Uterus (tissue), 4 donors: ENCODE data around the gene PTPN1. TPM values are rescaled to one million over a fixed set of nuclear protein-coding genes. Genes with fewer than 3 reads are reported as not detected.

Source experiments
- DNase-seq, 2 donors: peaks; one replicate each; pipeline ENCODE4 v3.0.0-alpha.2; 2019 to 2020
- H3K27ac ChIP-seq, 2 donors: fragments of 200-600 bp; sonication (generic); 1 replicate in 1 of 2; 2 replicates in 1 of 2; pipeline ENCODE4 v1.5.1; 2016 to 2018
- H3K27me3 ChIP-seq, 2 donors: fragments of 200-600 bp; sonication (generic); one replicate each; pipeline ENCODE4 v1.5.1; 2018 to 2019; ENCODE audit warnings: control low read depth in 1 of 2
- H3K36me3 ChIP-seq, 2 donors: fragments of 200-600 bp; sonication (generic); one replicate each; pipeline ENCODE4 v1.5.1; 2019; ENCODE audit warnings: control low read depth in 1 of 2
- H3K4me1 ChIP-seq, 2 donors: fragments of 200-600 bp; sonication (generic); one replicate each; pipeline ENCODE4 v1.5.1; 2018 to 2019; ENCODE audit warnings: control low read depth in 1 of 2
- H3K4me3 ChIP-seq, 2 donors: fragments of 200-600 bp; sonication (generic); 1 replicate in 1 of 2; 2 replicates in 1 of 2; pipeline ENCODE4 v1.5.1; 2018 to 2019; ENCODE audit warnings: mild to moderate bottlenecking in 1 of 2
- H3K9me3 ChIP-seq, 2 donors: fragments of 200-600 bp; sonication (generic); one replicate each; pipeline ENCODE4 v1.5.1; 2019; ENCODE audit warnings: control low read depth in 1 of 2
- CTCF ChIP-seq, 4 experiments: fragments of 200-600 bp in 2 of 4; fragments of 450-650 bp in 2 of 4; sonication (generic) in 2 of 4; IDR thresholded peaks; one replicate each; pipeline ENCODE4 v1.5.1; 2016 to 2019; ENCODE audit warnings: antibody characterized with exemption in 4 of 4, mild to moderate bottlenecking in 2 of 4, moderate library complexity in 1 of 4
- POLR2A ChIP-seq, 2 donors: fragments of 450-650 bp; IDR thresholded peaks; one replicate each; pipeline ENCODE4 v1.6.1; 2016; ENCODE audit warnings: antibody characterized with exemption in 2 of 2, mild to moderate bottlenecking in 1 of 2, moderate library complexity in 1 of 2
- intact Hi-C: fragments of 100-400 bp; cut with DNase I; formaldehyde crosslinking; loops from one replicate; pipeline ENCODE4 v1.15.1; 2023; ENCODE audit warnings: low total_unique reads
- total RNA-seq, 4 donors: library from RNA; depleted of rRNA in 3 of 4; stranded (reverse); fragments of >200 nt in 3 of 4; gene quantifications; one replicate each; pipeline versions ENCODE4 v1.1.0 to v1.2.4, GENCODE V29; 2014 to 2023
- donor health status: DM: yes; HTN: yes; CAD: no.

Gene PTPN1
- total RNA-seq, 4 donors from 2014 or later, result 14.1 to 33.9 (median 20.2) TPM

GRCh38 chr20:50514035-50514337 lies 3.8 kb downstream of the PTPN1 start:
- Histone ChIP-seq H3K9me3 (no peaks in the 10 kb centered on the region), H3K4me3 (no peak overlapping the region), H3K27me3 (no peaks in the 10 kb centered on the region), H3K4me1 (peaks cover 0 to 15% of the 10 kb centered on the region in 2 donors), H3K36me3 (no peaks in the 10 kb centered on the region), H3K27ac (no peak overlapping the region)
- intact Hi-C loops, result no loop called here
- TF ChIP-seq CTCF (IDR thresholded peaks at IDR 0.05) (no peak), POLR2A (IDR thresholded peaks at IDR 0.05) (no peak)
- DNase-seq, result no peak

GRCh38 chr20:50514750-50515149 lies 4.6 kb downstream of the PTPN1 start:
- intact Hi-C loops, result no loop called here
- no peak overlapping the region for H3K27ac ChIP-seq
- peaks cover 0 to 11% of the 10 kb centered on the region in 2 donors for H3K4me1 ChIP-seq

GRCh38 chr20:50515471-50516106 lies 5.4 kb downstream of the PTPN1 start:
- intact Hi-C loops, result no loop called here
- Histone ChIP-seq H3K4me1 (peaks cover 0 to 10% of the 10 kb centered on the region in 2 donors), H3K9me3 (no peaks in the 10 kb centered on the region), H3K27me3 (no peaks in the 10 kb centered on the region), H3K27ac (no peak overlapping the region), H3K36me3 (no peaks in the 10 kb centered on the region), H3K4me3 (no peak overlapping the region)
- TF ChIP-seq POLR2A (IDR thresholded peaks at IDR 0.05), result no peak
- no peak for TF ChIP-seq CTCF (IDR thresholded peaks at IDR 0.05)
- no peak for DNase-seq

More at GRCh38 chr20:50514750-50515149, 4.6 kb downstream of the PTPN1 start:
- no peaks in the 10 kb centered on the region for H3K9me3 ChIP-seq
- no peak for DNase-seq
- no peaks in the 10 kb centered on the region for H3K36me3 ChIP-seq
- TF ChIP-seq POLR2A (IDR thresholded peaks at IDR 0.05) (no peak), CTCF (IDR thresholded peaks at IDR 0.05) (no peak)
- no peaks in the 10 kb centered on the region for H3K27me3 ChIP-seq
- H3K4me3 ChIP-seq, result no peak overlapping the region

GRCh38 chr20:50516180-50516934 lies 6.2 kb downstream of the PTPN1 start:
- TF ChIP-seq POLR2A (IDR thresholded peaks at IDR 0.05) (no peak), CTCF (IDR thresholded peaks at IDR 0.05) (no peak)
- H3K36me3 ChIP-seq, result no peaks in the 10 kb centered on the region
- intact Hi-C loops, result no loop called here
- H3K27ac ChIP-seq, result no peak overlapping the region
- H3K9me3 ChIP-seq, result no peaks in the 10 kb centered on the region
- H3K4me1 ChIP-seq, result peaks cover 0 to 9% of the 10 kb centered on the region in 2 donors
- H3K27me3 ChIP-seq, result no peaks in the 10 kb centered on the region
- H3K4me3 ChIP-seq, result no peak overlapping the region
- DNase-seq, result no peak
